GM18867 (cell line): ENCODE measurements around the gene NONO.
"Not testable (repeated sequence)": the region's sequence is repeated elsewhere in the genome, so short reads cannot be mapped to it uniquely, and the experiment has no call there.

ENCODE experiments used
- ATAC-seq: cut with Tn5 transposase; IDR thresholded peaks from one replicate; pipeline ENCODE4 v1.9.1; 2021; ENCODE audit warnings: mild to moderate bottlenecking, moderate library complexity; ENCODE audit not compliant: unreplicated experiment

The NONO gene

GRCh38 chrX:71282514-71283402 lies 677 bp upstream of the NONO start:
- peak; percentile 36 for ATAC-seq

- ATAC-seq, result no peak
Observed at GRCh38 chrX:71285929-71286328, 2.5 kb downstream of the NONO start.

- ATAC-seq, result no peak
Observed at GRCh38 chrX:71291381-71291780, 7.9 kb downstream of the NONO start.

GRCh38 chrX:71292669-71293365 lies 9.4 kb downstream of the NONO start:
- ATAC-seq, result no peak

- ATAC-seq, result no peak
Observed at GRCh38 chrX:71296806-71297205, 13.4 kb downstream of the NONO start.

GRCh38 chrX:71298119-71298518 lies 14.7 kb downstream of the NONO start:
- ATAC-seq, result no peak

- not testable (repeated sequence) for ATAC-seq
Observed at GRCh38 chrX:71300064-71300463, 16.6 kb downstream of the NONO start.

GRCh38 chrX:71300495-71300894 lies 17.1 kb downstream of the NONO start:
- not testable (repeated sequence) for ATAC-seq

GRCh38 chrX:71301195-71301924 lies 17.9 kb downstream of the NONO start, which contains the start of gene ITGB1BP2:
Gene ITGB1BP2, plus strand, starts transcription at chrX:71301750. Its CDS starts 57 bp downstream, at chrX:71301807.
- no peak for ATAC-seq

- ATAC-seq, result no peak
Observed at GRCh38 chrX:71302461-71303213, 19.2 kb downstream of the NONO start.

GRCh38 chrX:71304561-71304960 lies 21.1 kb downstream of the NONO start:
- no peak for ATAC-seq

GRCh38 chrX:71315917-71316316 lies 32.5 kb downstream of the NONO start:
- ATAC-seq, result no peak

GRCh38 chrX:71316959-71317358 lies 33.5 kb downstream of the NONO start:
- ATAC-seq, result not testable (repeated sequence)

- no peak for ATAC-seq
Observed at GRCh38 chrX:71320126-71320525, 36.7 kb downstream of the NONO start.

- no peak for ATAC-seq
Observed at GRCh38 chrX:71321731-71322130, 38.3 kb downstream of the NONO start.

GRCh38 chrX:71324452-71324851 lies 41.0 kb downstream of the NONO start:
- ATAC-seq, result not testable (repeated sequence)

GRCh38 chrX:71326394-71326793 lies 43.0 kb downstream of the NONO start:
- ATAC-seq, result no peak

- ATAC-seq, result not testable (repeated sequence)
Observed at GRCh38 chrX:71349151-71349665, 65.8 kb downstream of the NONO start.

- not testable (repeated sequence) for ATAC-seq
Observed at GRCh38 chrX:71349867-71350266, 66.4 kb downstream of the NONO start.
